PC-3 (cell line): ENCODE results near the gene ITPR3.

Source experiments
- EZH2 ChIP-seq: fragments of 300-600 bp; sonication (generic); IDR thresholded peaks from one replicate; pipeline ENCODE4 v1.6.1; 2017; ENCODE audit warnings: antibody characterized with exemption, mild to moderate bottlenecking, low read length; ENCODE audit not compliant: unreplicated experiment
- EZH2phosphoT487 ChIP-seq: fragments of 300-600 bp; sonication (generic); IDR thresholded peaks from 2 replicates; pipeline ENCODE4 v1.6.1; 2018; ENCODE audit warnings: mild to moderate bottlenecking, antibody characterized with exemption, low read length, borderline replicate concordance
- TF ChIP-seq, protein P1 (sequence below): fragments of 300-600 bp; sonication (generic); conservative IDR thresholded peaks from 2 replicates; pipeline ENCODE4 v1.5.1; 2017; ENCODE audit warnings: antibody characterized with exemption, low read depth, mild to moderate bottlenecking, low read length

GRCh38 chr6:33672808-33673207 lies 51.7 kb downstream of the ITPR3 start:
- TF ChIP-seq, protein P1, sequence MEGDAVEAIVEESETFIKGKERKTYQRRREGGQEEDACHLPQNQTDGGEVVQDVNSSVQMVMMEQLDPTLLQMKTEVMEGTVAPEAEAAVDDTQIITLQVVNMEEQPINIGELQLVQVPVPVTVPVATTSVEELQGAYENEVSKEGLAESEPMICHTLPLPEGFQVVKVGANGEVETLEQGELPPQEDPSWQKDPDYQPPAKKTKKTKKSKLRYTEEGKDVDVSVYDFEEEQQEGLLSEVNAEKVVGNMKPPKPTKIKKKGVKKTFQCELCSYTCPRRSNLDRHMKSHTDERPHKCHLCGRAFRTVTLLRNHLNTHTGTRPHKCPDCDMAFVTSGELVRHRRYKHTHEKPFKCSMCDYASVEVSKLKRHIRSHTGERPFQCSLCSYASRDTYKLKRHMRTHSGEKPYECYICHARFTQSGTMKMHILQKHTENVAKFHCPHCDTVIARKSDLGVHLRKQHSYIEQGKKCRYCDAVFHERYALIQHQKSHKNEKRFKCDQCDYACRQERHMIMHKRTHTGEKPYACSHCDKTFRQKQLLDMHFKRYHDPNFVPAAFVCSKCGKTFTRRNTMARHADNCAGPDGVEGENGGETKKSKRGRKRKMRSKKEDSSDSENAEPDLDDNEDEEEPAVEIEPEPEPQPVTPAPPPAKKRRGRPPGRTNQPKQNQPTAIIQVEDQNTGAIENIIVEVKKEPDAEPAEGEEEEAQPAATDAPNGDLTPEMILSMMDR, result peak; percentile 69
- TF ChIP-seq EZH2phosphoT487 (no peak), EZH2 (no peak)
